ENCODE data around the gene SCRN1.

SCRN1 gene, protein sequence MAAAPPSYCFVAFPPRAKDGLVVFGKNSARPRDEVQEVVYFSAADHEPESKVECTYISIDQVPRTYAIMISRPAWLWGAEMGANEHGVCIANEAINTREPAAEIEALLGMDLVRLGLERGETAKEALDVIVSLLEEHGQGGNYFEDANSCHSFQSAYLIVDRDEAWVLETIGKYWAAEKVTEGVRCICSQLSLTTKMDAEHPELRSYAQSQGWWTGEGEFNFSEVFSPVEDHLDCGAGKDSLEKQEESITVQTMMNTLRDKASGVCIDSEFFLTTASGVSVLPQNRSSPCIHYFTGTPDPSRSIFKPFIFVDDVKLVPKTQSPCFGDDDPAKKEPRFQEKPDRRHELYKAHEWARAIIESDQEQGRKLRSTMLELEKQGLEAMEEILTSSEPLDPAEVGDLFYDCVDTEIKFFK

DNA sequence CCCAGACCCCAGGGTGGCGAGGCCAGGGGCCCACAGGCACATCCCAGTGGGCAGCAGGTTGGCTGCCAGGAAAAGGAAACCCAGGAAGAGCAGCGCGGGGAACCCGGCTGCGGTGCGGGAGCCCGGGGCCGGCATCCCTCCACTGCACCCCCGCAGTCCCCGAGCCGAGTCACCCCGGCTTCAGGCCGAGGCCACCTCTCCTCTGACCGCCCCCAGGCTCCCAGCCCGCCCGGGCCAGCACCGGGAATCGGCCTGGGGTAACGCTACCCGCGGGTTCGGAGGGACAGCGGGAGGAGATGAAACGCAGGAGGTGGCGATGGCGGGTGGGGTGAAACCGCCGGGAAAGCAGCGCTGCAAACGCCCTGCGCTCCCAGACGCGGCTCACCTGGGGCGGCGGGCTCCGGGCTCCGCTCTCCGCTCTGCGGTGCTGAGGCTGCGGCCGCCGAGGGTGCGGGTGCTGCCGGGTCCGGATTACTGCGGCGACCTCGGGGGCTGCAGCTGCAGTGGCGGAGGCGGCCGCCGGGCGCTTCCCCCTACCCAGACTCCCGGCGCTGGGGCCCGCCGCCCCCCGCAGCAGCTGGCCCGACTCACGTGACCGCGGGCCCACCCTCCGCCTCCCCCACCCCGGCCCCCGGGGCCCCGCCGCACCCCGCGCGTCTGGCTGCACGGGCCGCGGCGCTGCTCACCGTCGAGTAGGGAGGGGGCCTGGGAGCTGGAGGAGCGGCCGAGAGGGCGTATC is at the start of gene SCRN1:
Gene SCRN1, minus strand, starts transcription at position 545 of the 739 bp plus-strand sequence. CDS start 20,734 bp downstream, outside the sequence.
- DNase-seq, result peak; percentile 27

DNA sequence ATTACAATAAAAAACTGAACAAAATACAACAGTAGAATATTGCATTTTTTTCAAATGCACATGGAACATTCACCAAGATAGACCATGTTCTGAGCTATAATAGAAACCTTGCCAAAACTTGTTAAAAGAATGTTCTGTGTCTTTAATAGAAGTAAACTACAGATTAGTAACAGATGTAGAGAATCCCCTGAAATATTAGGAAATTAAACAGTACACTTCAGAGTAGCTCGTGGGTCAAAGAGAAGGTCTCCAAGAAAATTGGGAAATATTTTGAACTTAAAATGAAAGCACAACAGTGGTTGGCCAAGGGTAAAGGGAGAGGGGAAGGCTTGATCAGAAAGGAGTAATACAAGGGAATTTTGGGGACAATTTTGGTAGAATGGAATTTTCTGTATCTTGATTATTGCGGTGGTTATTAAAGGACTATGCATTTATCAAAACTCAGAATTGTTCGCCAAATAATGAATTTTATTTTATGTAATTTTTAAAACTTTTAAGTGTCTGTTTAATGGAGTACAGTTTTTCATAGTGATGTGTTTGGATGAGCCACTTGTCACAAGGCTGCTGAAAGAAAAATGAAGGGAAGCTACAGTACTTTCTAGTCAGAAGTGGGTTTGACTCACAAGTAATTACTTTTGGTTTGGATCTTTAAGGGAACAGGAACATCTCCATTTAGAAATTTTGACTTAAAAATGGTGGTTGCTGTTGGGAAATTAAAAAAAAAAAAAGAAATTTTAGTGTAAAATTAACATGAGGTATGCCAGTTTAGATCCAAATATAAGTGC is 48.8 kb upstream of the SCRN1 start:
- DNase-seq, result peak; percentile 21

DNA sequence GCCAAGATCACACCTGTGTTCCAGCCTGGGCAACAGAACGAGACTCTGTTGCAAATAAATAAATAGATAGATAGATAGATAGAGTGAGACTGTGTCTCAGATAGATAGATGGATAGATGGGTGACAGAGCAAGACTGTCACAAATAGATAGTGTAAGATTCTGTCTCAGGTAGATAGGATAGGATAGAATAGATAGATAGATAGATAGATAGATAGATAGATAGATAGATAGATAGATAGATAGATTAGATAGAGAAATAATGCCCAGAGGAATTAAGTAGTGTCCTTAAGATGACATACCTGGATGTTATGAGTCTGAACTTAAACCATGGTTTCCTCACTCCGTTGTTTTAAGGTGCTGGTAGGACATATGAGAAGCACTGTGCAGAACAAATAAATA is 46.6 kb upstream of the SCRN1 start:
- DNase-seq, result no peak

- no peak for DNase-seq
These were observed 44.9 kb upstream of the SCRN1 start for GRCh38 chr7:30034501-30034900.

DNA sequence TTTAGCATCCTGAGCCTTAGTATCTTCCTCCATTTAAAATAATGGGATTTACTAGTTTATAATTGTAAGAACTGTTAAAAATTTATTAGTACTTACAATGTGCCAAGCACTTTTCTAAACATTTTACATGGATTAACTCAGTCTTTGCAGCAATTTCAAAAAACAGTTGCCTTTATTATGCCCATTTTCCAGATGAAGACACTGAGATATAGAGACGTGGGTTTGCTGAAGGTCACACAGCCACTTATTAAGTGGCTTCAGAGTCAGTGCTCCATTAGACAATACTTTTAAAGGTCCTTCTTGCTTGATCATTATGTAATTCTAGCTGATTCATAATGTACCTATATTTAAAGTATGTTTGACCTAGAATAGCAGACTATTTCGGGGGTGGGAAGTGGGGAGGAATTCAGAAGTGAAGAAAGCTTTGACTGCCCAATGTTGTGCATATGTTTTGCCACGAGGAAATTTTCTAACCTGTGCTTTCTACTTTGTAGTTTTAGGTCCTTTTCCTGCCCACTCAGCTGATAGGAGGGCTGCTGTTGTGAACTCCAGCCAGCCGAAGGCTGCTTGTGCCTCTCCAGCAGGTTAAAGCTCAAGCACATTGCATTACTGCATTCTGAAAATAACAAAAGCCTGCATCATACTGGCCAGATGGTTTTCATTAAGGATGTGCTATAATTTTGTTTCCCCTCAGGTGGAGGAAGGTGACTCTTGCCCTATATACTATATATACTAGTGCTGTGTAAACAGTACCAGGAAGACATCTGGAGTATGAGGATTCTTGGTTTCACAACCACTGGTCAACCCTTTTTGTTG is 42.9 kb upstream of the SCRN1 start:
- DNase-seq, result peak; percentile 80

DNA sequence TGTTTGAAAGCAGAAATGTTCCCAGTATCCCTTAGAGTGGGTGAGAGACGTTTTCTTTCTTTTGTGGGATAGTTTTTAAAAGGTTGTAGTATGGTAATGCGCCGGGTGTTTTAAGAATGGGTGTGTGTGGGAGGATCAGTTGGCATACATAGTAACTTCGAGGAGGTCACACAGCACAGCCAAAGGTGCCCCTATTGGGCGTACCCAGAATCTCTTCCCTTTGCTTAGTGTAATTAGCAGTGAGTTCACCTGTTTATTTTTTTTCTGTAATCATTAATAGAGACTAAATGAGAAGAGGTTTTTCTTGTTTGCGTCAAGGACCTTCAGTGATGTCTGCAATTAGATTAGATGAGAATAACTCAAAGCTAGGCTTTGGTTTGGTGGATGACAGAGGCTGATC is 40.1 kb upstream of the SCRN1 start:
- DNase-seq, result no peak

DNA sequence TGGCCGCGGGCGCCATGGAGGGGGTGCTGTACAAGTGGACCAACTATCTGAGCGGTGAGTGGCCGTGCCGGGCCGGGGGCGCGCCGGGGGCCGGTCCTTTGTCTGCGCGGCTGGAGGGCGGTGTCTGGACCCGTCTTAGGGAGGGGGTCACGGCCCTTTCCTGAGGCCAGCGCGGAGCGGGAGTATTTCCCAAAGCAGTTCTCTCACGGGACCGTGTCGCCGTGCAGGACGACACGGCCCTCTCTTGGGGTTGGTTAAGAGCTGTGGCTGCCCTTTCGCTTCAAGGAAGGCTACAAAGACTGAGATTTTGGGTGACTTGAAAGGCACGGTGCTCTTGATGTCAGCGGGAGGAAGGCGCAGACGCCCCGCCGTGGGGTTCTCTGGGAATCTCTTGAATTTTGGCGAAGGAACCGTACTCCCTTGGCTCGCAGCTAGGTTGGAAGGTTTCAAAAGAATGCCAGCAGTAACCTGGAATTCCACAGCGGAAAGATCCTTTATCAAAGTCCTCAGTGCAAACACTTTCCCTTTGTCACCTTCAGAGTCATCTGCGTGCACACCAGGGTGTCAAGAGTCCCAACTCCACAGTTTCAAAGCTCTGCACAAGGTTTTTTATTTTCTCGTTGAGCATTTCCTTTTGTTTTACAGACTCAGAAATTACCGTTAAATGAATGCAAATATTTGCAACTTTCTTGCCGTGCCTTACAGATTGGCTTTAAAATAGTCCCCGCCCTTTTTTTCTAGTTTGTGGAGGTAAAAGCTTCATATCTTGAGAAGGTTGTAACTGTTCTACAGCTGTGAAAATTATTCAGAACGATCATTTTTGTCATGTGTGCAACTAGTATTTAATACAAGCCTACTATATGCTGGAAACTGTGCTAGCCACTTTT is 39.4 kb upstream of the SCRN1 start:
- DNase-seq, result peak; percentile 59

DNA sequence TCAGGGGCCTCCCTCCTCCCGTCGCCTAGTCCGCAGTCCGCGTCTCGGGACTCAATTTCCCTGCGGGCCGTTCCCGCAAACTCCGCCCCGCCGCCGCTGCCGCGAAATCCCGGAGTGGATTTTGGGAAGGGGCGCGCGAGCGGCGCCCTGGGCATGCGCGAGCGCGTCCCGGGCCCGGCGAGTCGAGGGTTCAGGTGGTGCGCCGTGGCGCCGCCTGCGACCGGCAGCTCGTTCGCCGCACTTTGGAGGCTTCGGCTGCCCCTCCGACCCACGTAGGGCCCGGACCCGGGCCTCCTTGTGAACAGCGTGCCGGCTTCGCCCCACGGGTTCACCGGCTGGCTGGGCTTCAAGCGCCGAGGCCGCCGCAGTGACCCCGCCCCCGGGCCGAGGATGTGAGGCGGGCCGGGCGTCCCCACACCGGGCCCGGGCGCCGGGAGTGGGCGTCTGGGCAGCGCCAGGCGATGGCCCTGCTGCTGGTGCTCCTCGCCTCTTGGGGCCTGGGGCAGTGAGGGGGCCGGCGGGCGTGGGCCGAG is 38.7 kb upstream of the SCRN1 start, which contains the start of gene PLEKHA8:
Gene PLEKHA8, plus strand, starts transcription at position 197 of the 533 bp plus-strand sequence. CDS start 351 bp downstream, outside the sequence.
- peak; percentile 81 for DNase-seq

GRCh38 chr7:30027740-30028215 is 38.2 kb upstream of the SCRN1 start:
- no peak for DNase-seq

GRCh38 chr7:30027065-30027456 is 37.5 kb upstream of the SCRN1 start:
- DNase-seq, result peak; percentile 46

DNA sequence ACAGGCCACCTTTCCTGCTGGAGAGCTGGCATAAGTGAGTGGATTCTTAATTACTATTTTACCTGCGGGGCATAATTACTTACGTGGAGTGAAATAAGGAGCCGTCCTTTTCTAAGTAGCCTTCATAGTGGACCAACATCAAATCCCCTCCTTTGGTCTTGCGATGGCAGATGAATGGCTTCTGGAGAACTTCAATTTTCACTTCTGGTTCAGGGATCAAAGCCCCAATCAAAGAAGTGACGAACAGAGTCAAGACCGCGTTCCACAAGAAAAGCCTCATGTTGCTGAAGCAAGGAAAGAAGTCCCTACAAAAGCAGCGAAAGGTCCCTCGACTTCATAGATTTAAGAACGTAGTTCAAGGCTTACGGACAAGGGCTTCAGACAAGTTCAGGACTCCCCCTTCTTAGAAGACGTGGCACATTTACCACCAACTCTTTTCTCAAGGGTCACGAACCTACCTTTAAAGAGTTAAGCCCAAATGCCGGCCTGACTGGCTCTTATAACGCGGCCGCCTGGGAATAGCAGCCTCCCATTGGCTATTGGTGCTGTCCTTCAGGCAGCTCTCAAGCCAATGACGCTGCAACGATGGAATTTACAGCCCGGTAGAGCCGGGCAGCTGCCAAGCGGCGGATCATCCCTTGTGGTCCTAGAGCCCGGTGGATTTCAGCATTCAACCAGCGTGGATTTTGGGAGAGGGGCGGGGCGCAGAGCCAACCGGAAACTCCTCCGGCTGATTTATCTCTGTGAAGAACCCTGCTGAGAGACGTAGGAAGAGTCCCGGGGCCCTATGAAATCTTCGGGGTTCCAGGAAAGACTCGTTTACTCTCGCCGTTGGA is 36.8 kb upstream of the SCRN1 start, which contains the start of gene FKBP14:
Gene FKBP14, minus strand, starts transcription at position 474 of the 836 bp plus-strand sequence. Its CDS starts 194 bp downstream, at position 280.
- peak; percentile 100 for DNase-seq

DNA sequence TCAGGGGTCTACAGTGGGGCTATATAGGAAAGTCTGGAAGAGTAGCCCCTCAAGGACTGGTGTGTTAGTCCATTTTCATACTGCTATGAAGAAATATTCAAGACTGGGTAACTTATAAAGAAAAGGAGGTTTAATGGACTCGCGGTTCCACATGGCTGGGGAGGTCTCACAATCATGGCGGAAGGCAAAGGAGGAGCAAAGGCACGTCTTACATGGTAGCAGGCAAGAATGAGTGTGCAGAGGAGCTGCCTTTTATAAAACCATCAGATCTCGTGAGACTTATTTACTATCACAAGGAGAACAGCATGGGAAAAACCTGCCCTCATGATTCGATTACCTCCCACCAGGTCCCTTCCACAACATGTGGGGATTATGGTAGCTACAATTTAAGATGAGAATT is 33.9 kb upstream of the SCRN1 start:
- DNase-seq, result no peak

GRCh38 chr7:30022991-30023390 is 33.4 kb upstream of the SCRN1 start:
- no peak for DNase-seq

DNA sequence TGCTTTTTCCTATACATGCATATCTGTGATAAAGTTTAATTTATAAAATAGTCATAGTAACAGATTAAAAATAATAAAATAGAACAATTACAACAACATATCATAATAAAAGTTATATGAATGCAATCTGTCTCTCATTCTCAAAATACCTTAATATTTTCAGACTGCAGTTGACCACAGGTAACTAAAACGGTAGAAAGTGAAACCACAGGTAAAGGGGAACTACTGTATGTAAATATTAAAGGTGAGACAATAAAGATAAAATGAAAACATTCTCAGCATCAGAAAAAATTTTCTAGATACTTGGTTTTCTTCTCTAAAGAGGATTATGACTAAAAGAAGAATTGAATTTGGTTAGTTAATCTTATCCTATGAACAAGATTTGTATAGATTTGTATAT is 30.9 kb upstream of the SCRN1 start:
- DNase-seq, result no peak

GRCh38 chr7:30019960-30020359 is 30.4 kb upstream of the SCRN1 start:
- no peak for DNase-seq

DNA sequence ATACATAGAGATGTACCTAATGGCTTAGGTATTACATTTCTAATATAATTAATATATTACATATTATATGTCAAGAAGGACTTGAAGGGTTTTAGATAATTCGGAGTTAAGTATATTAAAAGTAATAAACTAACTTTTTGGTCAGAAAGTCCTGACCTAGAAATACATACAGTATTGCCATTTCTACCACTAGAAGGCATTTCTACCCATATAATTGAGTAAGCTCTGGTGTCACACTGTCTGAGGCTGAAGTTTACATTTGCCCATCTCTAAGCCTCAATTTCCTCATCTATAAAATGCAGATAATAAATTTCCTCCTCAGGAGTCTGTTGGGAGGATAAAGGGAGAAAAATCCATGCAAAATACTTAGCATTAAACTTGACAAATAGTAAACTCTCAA is 29.8 kb upstream of the SCRN1 start:
- DNase-seq, result no peak

DNA sequence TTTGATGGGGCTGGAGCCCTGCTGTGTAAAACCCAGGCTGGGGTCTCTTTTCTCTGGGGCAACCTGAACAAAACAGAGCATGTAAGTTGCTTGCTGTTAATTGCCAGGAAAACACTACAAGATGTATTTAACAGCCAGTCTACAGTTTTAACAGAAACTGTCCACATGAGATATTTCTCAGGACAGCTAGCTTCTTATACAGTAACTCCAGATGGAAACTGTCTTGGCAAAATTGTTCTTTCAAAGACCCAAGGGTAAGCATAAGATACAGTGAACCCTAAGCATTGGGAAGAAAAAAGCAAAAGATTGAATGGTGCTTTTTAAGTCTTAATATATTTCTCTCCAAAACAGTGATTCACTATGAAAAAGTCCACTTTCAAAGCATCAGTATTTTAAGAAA is 28.9 kb upstream of the SCRN1 start:
- no peak for DNase-seq

DNA sequence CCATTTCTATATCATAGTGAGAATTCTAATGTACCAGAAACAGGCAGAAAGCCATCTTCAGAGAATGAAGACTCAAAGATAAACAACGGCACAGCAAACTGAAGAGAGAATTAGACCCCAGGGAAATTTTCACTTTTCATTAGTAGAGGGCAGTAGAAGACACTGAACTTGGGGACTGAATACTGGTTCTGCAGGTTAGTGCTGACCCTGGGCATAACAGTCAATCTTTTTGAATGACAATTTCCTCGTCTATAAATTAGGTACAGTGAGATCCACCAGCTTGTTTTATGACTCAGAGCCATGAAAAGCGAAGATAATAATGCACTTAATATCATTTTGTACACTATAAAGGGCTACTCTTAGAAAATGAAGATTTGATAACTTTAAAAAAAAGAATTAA is 23.2 kb upstream of the SCRN1 start:
- DNase-seq, result no peak

DNA sequence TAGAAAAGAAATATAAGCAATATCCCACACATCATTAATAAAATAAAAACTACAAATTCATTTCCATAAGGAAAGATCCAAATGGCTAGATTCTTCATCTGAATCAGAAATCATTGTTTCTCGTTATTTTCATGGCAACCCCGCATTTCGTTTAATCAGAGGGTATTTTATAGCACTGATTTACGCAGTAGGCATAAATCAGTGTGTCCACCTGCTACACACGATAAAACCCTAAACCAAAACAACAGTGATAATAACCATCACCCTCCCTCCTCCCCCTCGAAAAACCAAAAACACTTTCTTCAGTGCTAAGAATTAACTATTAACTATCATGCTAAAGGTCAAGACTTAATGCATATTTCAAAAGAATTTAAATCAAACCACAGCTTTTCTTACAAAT is 20.4 kb upstream of the SCRN1 start:
- no peak for DNase-seq

GRCh38 chr7:30005464-30005863 is 15.9 kb upstream of the SCRN1 start:
- no peak for DNase-seq

All from HCEC 1CT (cell line).